Hepatocyte (in vitro differentiated cells): ENCODE measurements around the gene LMF1. TPM values are rescaled to one million over a fixed set of nuclear protein-coding genes. Genes with fewer than 3 reads are reported as not detected.

Source experiments
- DNase-seq: peaks from one replicate; pipeline ENCODE4 v3.0.0-alpha.2; 2016; ENCODE audit warnings: low spot score
- H2AFZ ChIP-seq: fragments of 200-600 bp; sonication (generic); 2 replicates; pipeline ENCODE4 v1.6.0; 2016; ENCODE audit warnings: antibody characterized with exemption, mild to moderate bottlenecking
- H3K27ac ChIP-seq: fragments of 200-600 bp; sonication (generic); 2 replicates; pipeline ENCODE4 v1.5.1; 2016; ENCODE audit warnings: mild to moderate bottlenecking
- H3K27me3 ChIP-seq: fragments of 200-600 bp; sonication (generic); 2 replicates; pipeline ENCODE4 v1.6.1; 2016
- H3K36me3 ChIP-seq: fragments of 200-600 bp; sonication (generic); replicated peaks from 2 replicates; pipeline ENCODE4 v1.5.1; 2016; ENCODE audit warnings: low read depth; ENCODE audit not compliant: insufficient read depth
- H3K4me1 ChIP-seq: fragments of 200-600 bp; sonication (generic); 2 replicates; pipeline ENCODE4 v1.5.1; 2016; ENCODE audit warnings: mild to moderate bottlenecking, moderate library complexity; ENCODE audit not compliant: insufficient read depth
- H3K4me2 ChIP-seq: fragments of 200-600 bp; sonication (generic); 2 replicates; pipeline ENCODE4 v1.6.0; 2016
- H3K4me3 ChIP-seq: fragments of 200-600 bp; sonication (generic); 2 replicates; pipeline ENCODE4 v1.5.1; 2016; ENCODE audit warnings: mild to moderate bottlenecking
- H3K79me2 ChIP-seq: fragments of 200-600 bp; sonication (generic); 2 replicates; pipeline ENCODE4 v1.6.0; 2017; ENCODE audit warnings: mild to moderate bottlenecking
- H3K9me2 ChIP-seq: fragments of 200-600 bp; sonication (generic); replicated peaks from 2 replicates; pipeline ENCODE4 v1.6.0; 2017; ENCODE audit warnings: mild to moderate bottlenecking; ENCODE audit not compliant: insufficient read depth
- H3K9me3 ChIP-seq: fragments of 200-600 bp; sonication (generic); 2 replicates; pipeline ENCODE4 v1.5.1; 2016; ENCODE audit warnings: low read depth, mild to moderate bottlenecking
- H4K20me1 ChIP-seq: fragments of 200-600 bp; sonication (generic); 2 replicates; pipeline ENCODE4 v1.6.0; 2016; ENCODE audit warnings: mild to moderate bottlenecking; ENCODE audit not compliant: insufficient read depth, poor library complexity, severe bottlenecking
- CTCF ChIP-seq: fragments of 200-600 bp; sonication (generic); IDR thresholded peaks from 2 replicates; pipeline ENCODE4 v1.5.1; 2016; ENCODE audit warnings: antibody characterized with exemption, mild to moderate bottlenecking; ENCODE audit not compliant: poor library complexity
- EZH2 ChIP-seq: fragments of 200-600 bp; sonication (generic); IDR thresholded peaks from 2 replicates; pipeline ENCODE4 v1.6.1; 2016; ENCODE audit warnings: antibody characterized with exemption, mild to moderate bottlenecking, borderline replicate concordance
- EZH2phosphoT487 ChIP-seq: fragments of 200-600 bp; sonication (generic); IDR thresholded peaks from one replicate; pipeline ENCODE4 v1.6.1; 2018; ENCODE audit warnings: antibody characterized with exemption, mild to moderate bottlenecking, low read depth, moderate library complexity; ENCODE audit not compliant: unreplicated experiment, severe bottlenecking
- WGBS: methylation state at CpG from one replicate; pipeline ENCODE4 v1.1.6; 2016; ENCODE audit warnings: low lambda C conversion rate; ENCODE audit errors: missing lambda C conversion rate; 5-methylcytosine and 5-hydroxymethylcytosine counted together
- polyA plus RNA-seq: library from polyadenylated mRNA; unstranded; fragments of >200 nt; fragmentation: Nextera tagmentation; extraction: Ambion mirVana; gene quantifications from 2 replicates; pipeline ENCODE4 v1.2.1, GENCODE V29; 2016
- total RNA-seq: library from RNA; depleted of rRNA; stranded (reverse); fragments of >200 nt; gene quantifications from 2 replicates; pipeline ENCODE4 v1.2.3, GENCODE V29; 2014

The LMF1 gene
- total and polyA plus RNA-seq, 2 experiments from 2014 or later, result 27.2 to 34.3 TPM

- WGBS, result 93% methylated on average over 15 of the region's 17 CpGs
- TF ChIP-seq EZH2 (no peak), EZH2phosphoT487 (no peak), CTCF (no peak)
- Histone ChIP-seq H3K36me3 (no peaks in the 10 kb centered on the region), H3K9me3 (no peaks in the 10 kb centered on the region), H3K9me2 (no peaks in the 10 kb centered on the region), H3K4me1 (no peaks in the 10 kb centered on the region), H3K4me3 (no peak overlapping the region), H3K27ac (no peak overlapping the region), H2AFZ (no peak overlapping the region), H4K20me1 (no peaks in the 10 kb centered on the region), H3K79me2 (no peaks in the 10 kb centered on the region), H3K27me3 (no peaks in the 10 kb centered on the region), H3K4me2 (no peak overlapping the region)
- DNase-seq, result no peak
Observed at GRCh38 chr16:851871-852270, 118.9 kb downstream of the LMF1 start.

GRCh38 chr16:851209-851810 is 119.5 kb downstream of the LMF1 start:
- no peaks in the 10 kb centered on the region for H3K79me2 ChIP-seq
- no peak overlapping the region for H3K27ac ChIP-seq
- no peaks in the 10 kb centered on the region for H3K9me2 ChIP-seq
- H4K20me1 ChIP-seq, result no peaks in the 10 kb centered on the region
- no peaks in the 10 kb centered on the region for H3K4me1 ChIP-seq
- H3K9me3 ChIP-seq, result no peaks in the 10 kb centered on the region
- TF ChIP-seq CTCF (no peak), EZH2phosphoT487 (no peak), EZH2 (no peak)
- no peaks in the 10 kb centered on the region for H3K36me3 ChIP-seq
- no peak for DNase-seq
- WGBS, result 96% methylated on average over 11 of the region's 11 CpGs
- H3K27me3 ChIP-seq, result no peaks in the 10 kb centered on the region
- no peak overlapping the region for H2AFZ ChIP-seq
- no peak overlapping the region for H3K4me3 ChIP-seq
- no peak overlapping the region for H3K4me2 ChIP-seq

- H3K27me3 ChIP-seq, result no peaks in the 10 kb centered on the region
- no peaks in the 10 kb centered on the region for H4K20me1 ChIP-seq
- no peaks in the 10 kb centered on the region for H3K4me1 ChIP-seq
- no peaks in the 10 kb centered on the region for H3K36me3 ChIP-seq
- no peak overlapping the region for H3K4me3 ChIP-seq
- DNase-seq, result no peak
- H3K27ac ChIP-seq, result no peak overlapping the region
- TF ChIP-seq CTCF (no peak), EZH2 (no peak), EZH2phosphoT487 (no peak)
- no peak overlapping the region for H2AFZ ChIP-seq
- no peaks in the 10 kb centered on the region for H3K9me3 ChIP-seq
- no peak overlapping the region for H3K4me2 ChIP-seq
- H3K9me2 ChIP-seq, result no peaks in the 10 kb centered on the region
- no peaks in the 10 kb centered on the region for H3K79me2 ChIP-seq
- 94% methylated on average over 31 of the region's 31 CpGs for WGBS
Observed at GRCh38 chr16:850668-851067, 120.1 kb downstream of the LMF1 start.
